Nephron progenitor cell (in vitro differentiated cells): ENCODE measurements around the gene KCNMB1.
"Not testable (repeated sequence)": the region's sequence is repeated elsewhere in the genome, so short reads cannot be mapped to it uniquely, and the experiment has no call there.

Experiments used
- DNase-seq: peaks from one replicate; pipeline ENCODE4 v3.0.0; 2021
- H3K27ac Mint-ChIP-seq: 2 replicates; pipeline ENCODE4 v1.8.0; 2021; ENCODE audit warnings: mild to moderate bottlenecking, moderate library complexity, mixed read lengths
- H3K27me3 Mint-ChIP-seq: 2 replicates; pipeline ENCODE4 v1.8.0; 2021; ENCODE audit warnings: mild to moderate bottlenecking, low read depth, mixed read lengths; ENCODE audit not compliant: poor library complexity
- H3K36me3 Mint-ChIP-seq: 2 replicates; pipeline ENCODE4 v1.8.0; 2021; ENCODE audit warnings: low read depth, mixed read lengths
- H3K4me1 Mint-ChIP-seq: 2 replicates; pipeline ENCODE4 v1.8.0; 2021; ENCODE audit warnings: mixed read lengths
- H3K4me3 Mint-ChIP-seq: 2 replicates; pipeline ENCODE4 v1.8.0; 2021; ENCODE audit warnings: mild to moderate bottlenecking, moderate library complexity, mixed read lengths
- H3K9me3 Mint-ChIP-seq: 2 replicates; pipeline ENCODE4 v1.8.0; 2021; ENCODE audit warnings: mild to moderate bottlenecking, moderate library complexity, mixed read lengths
- CTCF ChIP-seq: fragments of 200-600 bp; sonication (generic); IDR thresholded peaks from 2 replicates; pipeline ENCODE4 v1.5.0; 2021; ENCODE audit warnings: antibody characterized with exemption

The KCNMB1 gene

DNA sequence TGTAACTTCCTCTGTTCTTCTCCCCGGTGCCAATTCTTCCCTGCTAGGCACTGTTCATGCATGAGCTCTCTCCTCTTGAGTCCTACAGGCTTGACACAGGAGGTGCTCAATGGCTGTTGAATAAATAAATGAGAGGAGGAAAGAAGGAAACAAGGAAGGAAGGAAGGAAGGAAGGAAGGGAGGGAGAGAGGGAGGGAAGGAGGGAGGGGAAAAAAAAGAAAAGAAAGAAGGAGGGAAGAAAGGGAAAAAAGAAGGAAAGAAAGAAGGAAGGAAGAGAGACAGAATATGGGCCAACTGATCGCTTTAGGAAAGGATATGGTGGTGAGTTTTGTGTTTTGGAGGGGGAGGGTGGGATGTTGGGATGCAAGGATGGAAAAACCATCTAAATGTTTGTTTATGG is 6.4 kb downstream of the KCNMB1 start:
- Mint-ChIP-seq H3K27ac (no peak overlapping the region), H3K9me3 (no peaks in the 10 kb centered on the region), H3K4me3 (no peak overlapping the region), H3K27me3 (peaks cover 5% of the 10 kb centered on the region), H3K4me1 (peaks cover 20% of the 10 kb centered on the region), H3K36me3 (no peaks in the 10 kb centered on the region)
- DNase-seq, result no peak
- no peak for TF ChIP-seq CTCF

DNA sequence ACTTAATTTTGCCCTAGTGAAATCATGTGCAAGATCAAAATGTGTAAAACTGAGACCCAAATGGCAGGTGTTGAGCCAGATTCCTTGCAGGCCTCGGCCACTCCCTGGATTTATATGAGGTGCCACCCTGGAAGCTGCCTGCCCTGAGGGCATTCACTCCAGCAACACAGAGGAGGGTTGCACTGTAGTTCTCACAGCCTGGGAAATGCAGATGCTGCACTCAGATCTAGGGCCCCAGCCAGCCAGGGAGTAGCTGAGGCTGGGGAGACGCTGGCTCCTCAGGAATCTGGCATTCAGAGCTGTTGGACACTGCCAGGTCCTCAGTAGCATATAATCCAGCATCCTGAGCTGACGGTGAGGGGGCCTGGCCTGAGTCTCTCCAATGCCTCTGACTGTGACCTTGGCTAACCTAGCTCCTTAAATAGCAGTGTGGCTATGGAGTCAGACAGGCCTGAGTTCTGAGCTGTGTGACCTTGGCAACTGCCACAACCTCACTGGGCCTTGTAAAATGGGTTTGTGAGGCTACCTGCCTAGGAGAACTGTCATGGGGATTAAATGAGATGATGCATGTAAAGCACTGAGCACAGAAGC is 8.7 kb downstream of the KCNMB1 start:
- Mint-ChIP-seq H3K4me1 (no peaks in the 10 kb centered on the region), H3K9me3 (peaks cover 9% of the 10 kb centered on the region), H3K4me3 (no peak overlapping the region), H3K27ac (no peak overlapping the region), H3K36me3 (no peaks in the 10 kb centered on the region), H3K27me3 (peaks cover 17% of the 10 kb centered on the region)
- no peak for DNase-seq
- no peak for TF ChIP-seq CTCF

GRCh38 chr5:170378740-170379139 is 10.4 kb downstream of the KCNMB1 start:
- Mint-ChIP-seq H3K4me1 (no peaks in the 10 kb centered on the region), H3K27me3 (peaks cover 28% of the 10 kb centered on the region), H3K27ac (no peak overlapping the region), H3K9me3 (peaks cover 9% of the 10 kb centered on the region), H3K4me3 (no peak overlapping the region), H3K36me3 (no peaks in the 10 kb centered on the region)
- no peak for DNase-seq
- no peak for TF ChIP-seq CTCF

- Mint-ChIP-seq H3K4me3 (no peak overlapping the region), H3K4me1 (no peaks in the 10 kb centered on the region), H3K27ac (no peak overlapping the region), H3K36me3 (no peaks in the 10 kb centered on the region), H3K27me3 (peaks cover 26% of the 10 kb centered on the region), H3K9me3 (peaks cover 9% of the 10 kb centered on the region)
- no peak for DNase-seq
- no peak for TF ChIP-seq CTCF
Measured at GRCh38 chr5:170377027-170377426, 12.1 kb downstream of the KCNMB1 start.

GRCh38 chr5:170376526-170376925 is 12.6 kb downstream of the KCNMB1 start:
- peaks cover 25% of the 10 kb centered on the region for H3K27me3 Mint-ChIP-seq
- H3K27ac Mint-ChIP-seq, H3K9me3 Mint-ChIP-seq, H3K4me1 Mint-ChIP-seq, H3K36me3 Mint-ChIP-seq, H3K4me3 Mint-ChIP-seq, DNase-seq: not testable (repeated sequence)

DNA sequence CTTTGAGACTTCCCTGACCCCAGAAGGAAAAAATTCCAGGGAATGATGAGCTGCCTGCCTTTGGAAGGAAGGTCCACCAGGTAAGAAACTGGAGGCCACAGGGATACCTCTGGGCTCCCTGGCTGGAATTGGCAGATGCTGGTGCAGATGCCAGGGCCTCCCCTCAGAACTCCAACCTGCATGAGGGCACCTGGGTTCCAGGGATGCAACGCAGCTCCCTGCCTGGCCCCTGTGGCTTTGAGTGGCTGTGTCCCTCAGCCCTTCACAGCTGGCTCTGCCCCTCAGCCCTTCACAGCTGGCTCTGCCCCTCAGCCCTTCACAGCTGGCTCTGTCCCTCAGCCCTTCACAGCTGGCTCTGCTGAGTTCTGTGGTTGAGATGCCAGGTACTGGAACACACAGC is 13.9 kb downstream of the KCNMB1 start:
- peaks cover 6% of the 10 kb centered on the region for H3K4me1 Mint-ChIP-seq
- no peak overlapping the region for H3K27ac Mint-ChIP-seq
- no peak overlapping the region for H3K4me3 Mint-ChIP-seq
- no peak for DNase-seq
- H3K36me3 Mint-ChIP-seq, result no peaks in the 10 kb centered on the region
- H3K9me3 Mint-ChIP-seq, result peaks cover 9% of the 10 kb centered on the region
- H3K27me3 Mint-ChIP-seq, result peaks cover 29% of the 10 kb centered on the region
- TF ChIP-seq CTCF, result no peak
